Heart right ventricle (tissue), 16 donors: ENCODE data around the gene NECTIN1. TPM values are rescaled to one million over a fixed set of nuclear protein-coding genes. Genes with fewer than 3 reads are reported as not detected.

Experiments used
- ATAC-seq, 8 donors: fragments of 200-7000 bp; cut with Tn5 transposase; one replicate each; pipeline ENCODE4 v1.9.1; 2020; ENCODE audit warnings: mild to moderate bottlenecking in 8 of 8, moderate library complexity in 8 of 8, moderate number of reproducible peaks in 1 of 8
- DNase-seq, 2 donors: peaks; one replicate each; pipeline ENCODE4 v3.0.0-alpha.2; 2020
- H3K27ac ChIP-seq, 10 donors: fragments of 200-600 bp; sonication (generic) in 2 of 10; one replicate each; pipeline versions ENCODE4 v1.5.0 to v1.8.0; 2020 to 2022; ENCODE audit warnings: mild to moderate bottlenecking in 3 of 10
- H3K27me3 ChIP-seq, 7 donors: fragments of 200-600 bp; one replicate each; pipeline ENCODE4 v1.8.0; 2021 to 2022; ENCODE audit warnings: mild to moderate bottlenecking in 2 of 7
- H3K36me3 ChIP-seq, 9 donors: fragments of 200-600 bp; sonication (generic) in 1 of 9; one replicate each; pipeline versions ENCODE4 v1.5.0 to v1.8.0; 2020 to 2022; ENCODE audit warnings: mild to moderate bottlenecking in 2 of 9
- H3K4me1 ChIP-seq, 9 donors: fragments of 200-600 bp; sonication (generic) in 1 of 9; one replicate each; pipeline versions ENCODE4 v1.5.0 to v1.8.0; 2020 to 2022; ENCODE audit warnings: mild to moderate bottlenecking in 4 of 9
- H3K4me3 ChIP-seq, 10 donors: fragments of 200-600 bp; sonication (generic) in 2 of 10; one replicate each; pipeline versions ENCODE4 v1.5.0 to v1.8.0; 2020 to 2022; ENCODE audit warnings: mild to moderate bottlenecking in 7 of 10, moderate library complexity in 2 of 10
- H3K9me3 ChIP-seq, 11 donors: fragments of 200-600 bp in 10 of 11; sonication (generic) in 2 of 11; one replicate each; pipeline versions ENCODE4 v1.5.0 to v1.8.0; 2013 to 2022; ENCODE audit warnings: mild to moderate bottlenecking in 2 of 11, control low read depth in 1 of 11, moderate library complexity in 1 of 11
- CTCF ChIP-seq, 9 donors: fragments of 200-600 bp; sonication (generic) in 2 of 9; IDR thresholded peaks; one replicate each; pipeline versions ENCODE4 v1.5.0 to v1.8.0; 2021 to 2022; ENCODE audit warnings: antibody characterized with exemption in 9 of 9, mild to moderate bottlenecking in 5 of 9, moderate library complexity in 1 of 9
- WGBS, 2 donors: extraction: QIAGEN DNeasy Blood & Tissue Kit; methylation state at CpG; one replicate each; pipeline ENCODE4 v1.1.7; 2013; ENCODE audit warnings: inconsistent platforms in 1 of 2; 5-methylcytosine and 5-hydroxymethylcytosine counted together
- intact Hi-C, 10 donors: fragments of 100-400 bp; cut with DNase I; formaldehyde crosslinking; loops; one replicate each; pipeline versions ENCODE4 v1.11.1 to v1.14.2; 2022
- polyA plus RNA-seq, 2 donors: library from polyadenylated mRNA; stranded (reverse); fragments of 200-250 nt; gene quantifications; one replicate each; pipeline ENCODE4 v1.2.3, GENCODE V29; 2013
- total RNA-seq, 10 donors: library from RNA; stranded (reverse); fragmentation: NEBNext Ultra II Directional in 3 of 10; extraction: Animal tissue kit (Norgen Biotek cat#: 25700) in 3 of 10; gene quantifications; one replicate each; pipeline versions ENCODE4 v1.2.1 to v1.2.4, GENCODE V29; 2021 to 2023
- donor health status: Arrhythmogenic right ventricular cardiomyopathy.
- donor health status: ischemic (EF 13 %, LVEDD 7.1; RV severe dilation, severe dysfunction).
- donor health status: healthy with polysubstance abuse.
- donor health status: DM: no; HTN: yes; CAD: no.
- donor health status: DM: no; HTN: no; CAD: no.
- donor health status: ischemic (EF 25% LVEDD 6.9; RV normal size, moderate dysfunction).
- donor health status: ischemic (EF 25% LVEDD 5.7; RV mildly dilated, moderate dysfunction).
- donor health status: healthy.
- donor health status: DM: yes; HTN: yes; CAD: no.
- donor health status: Ischemic cardiomyopathy.
- donor health status: ischemic (EF 35%, LVEDD 5.7; RV mildly dilated, moderate dysfunction).
- donor health status: nonischemic (EF 11% LVEDD 7.7; RV severe dilation, severe dysfunction).
- donor health status: DM: yes; HTN: yes; CAD: no.
- donor health status: PGD.
- donor health status: ischemic (EF 29% LVEDD 5.4; RV normal size, mild dysfunction).
- donor health status: nonischemic (EF 23%, LVEDD 6.1; RV moderate dilation, normal function).

Gene NECTIN1
- total and polyA plus RNA-seq, 12 donors = 4.0 to 22.8 (median 10.4) TPM

DNA sequence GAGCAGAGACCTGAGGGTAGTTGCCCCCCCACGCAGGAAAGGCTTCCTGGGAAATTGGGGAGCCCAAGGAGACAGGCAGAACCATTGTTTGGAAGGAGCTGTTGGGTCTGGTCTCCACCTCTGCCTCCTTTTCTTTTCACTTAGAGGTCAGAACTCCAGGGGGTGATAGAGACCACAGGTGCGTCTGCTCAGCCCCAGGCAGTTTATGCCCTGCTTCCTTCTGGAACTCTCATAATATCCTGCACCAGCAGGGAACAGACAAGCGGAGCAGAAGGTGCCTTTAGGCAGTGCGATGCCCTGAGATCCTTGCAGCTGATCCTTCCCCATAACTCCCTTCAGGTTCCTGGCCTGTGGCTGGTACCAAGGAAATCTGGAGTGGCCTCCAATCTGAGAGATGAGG lies 120.2 kb downstream of the NECTIN1 start:
- H3K9me3 ChIP-seq = no peaks in the 10 kb centered on the region
- TF ChIP-seq CTCF (IDR thresholded peaks at IDR 0.05) = no peak
- no peaks in the 10 kb centered on the region for H3K4me1 ChIP-seq
- intact Hi-C loops = no loop called here
- ATAC-seq (no peak), DNase-seq (no peak)
- H3K27me3 ChIP-seq = peaks cover 0 to 72% (median 32%) of the 10 kb centered on the region in 7 donors
- H3K27ac ChIP-seq = no peak overlapping the region
- H3K36me3 ChIP-seq = no peaks in the 10 kb centered on the region
- 57 to 70% methylated on average over 4 of the region's 4 CpGs for WGBS, 2 donors
- H3K4me3 ChIP-seq = no peak overlapping the region

GRCh38 chr11:119608201-119608600 lies 120.8 kb downstream of the NECTIN1 start:
- H3K27ac ChIP-seq = no peak overlapping the region
- 71 to 75% methylated on average over 6 of the region's 6 CpGs for WGBS, 2 donors
- intact Hi-C loops = no loop called here
- no peaks in the 10 kb centered on the region for H3K36me3 ChIP-seq
- DNase-seq = no peak
- no peak overlapping the region for H3K4me3 ChIP-seq
- no peaks in the 10 kb centered on the region for H3K4me1 ChIP-seq
- ATAC-seq = no peak
- TF ChIP-seq CTCF (IDR thresholded peaks at IDR 0.05) = no peak
- H3K27me3 ChIP-seq = peaks cover 0 to 75% (median 34%) of the 10 kb centered on the region in 7 donors
- no peaks in the 10 kb centered on the region for H3K9me3 ChIP-seq

DNA sequence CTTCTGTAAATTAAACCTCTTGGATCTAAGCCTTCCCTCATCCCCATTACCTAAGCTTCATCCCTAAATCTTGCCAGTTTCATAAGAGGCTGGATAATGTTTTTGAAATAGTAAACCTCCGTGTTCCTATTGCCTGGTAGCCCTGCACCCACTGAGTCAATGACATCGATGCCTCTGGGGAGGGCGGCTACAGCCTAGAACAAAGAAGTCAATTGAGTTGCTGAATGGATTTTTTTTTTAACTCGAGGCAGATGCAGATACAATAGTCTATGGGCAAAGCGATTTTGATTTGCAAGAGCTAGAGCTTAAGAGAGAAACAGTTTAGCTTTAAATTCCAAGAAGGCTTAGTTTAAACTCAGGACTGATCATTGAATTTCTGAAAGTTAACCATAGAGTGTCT lies 121.3 kb downstream of the NECTIN1 start:
- intact Hi-C loops = no loop called here

GRCh38 chr11:119605137-119605665 lies 123.8 kb downstream of the NECTIN1 start:
- Histone ChIP-seq H3K4me3 (no peak overlapping the region), H3K9me3 (no peaks in the 10 kb centered on the region), H3K4me1 (no peaks in the 10 kb centered on the region), H3K36me3 (no peaks in the 10 kb centered on the region), H3K27me3 (peaks cover 0 to 87% (median 50%) of the 10 kb centered on the region in 7 donors), H3K27ac (no peak overlapping the region)
- DNase-seq (no peak), ATAC-seq (no peak)
- 74 to 79% methylated on average over 17 of the region's 17 CpGs for WGBS, 2 donors
- TF ChIP-seq CTCF (IDR thresholded peaks at IDR 0.05) = no peak
- intact Hi-C loops = no loop called here

More for the DNA sequence above, 121.3 kb downstream of the NECTIN1 start:
- 29 to 35% methylated on average over 5 of the region's 5 CpGs for WGBS, 2 donors
- no peak overlapping the region for H3K4me3 ChIP-seq
- TF ChIP-seq CTCF (IDR thresholded peaks at IDR 0.05) = no peak
- H3K9me3 ChIP-seq = no peaks in the 10 kb centered on the region
- no peak overlapping the region for H3K27ac ChIP-seq
- H3K27me3 ChIP-seq = peaks cover 0 to 79% (median 39%) of the 10 kb centered on the region in 7 donors
- DNase-seq = no peak
- no peaks in the 10 kb centered on the region for H3K36me3 ChIP-seq
- H3K4me1 ChIP-seq = no peaks in the 10 kb centered on the region
- no peak for ATAC-seq
